Neural cell (in vitro differentiated cells): ENCODE data around the gene DUSP2.

ENCODE experiments used
- CTCF ChIP-seq: fragments of 450-650 bp; IDR thresholded peaks from 2 replicates; pipeline ENCODE4 v1.5.1; 2014; ENCODE audit warnings: antibody characterized with exemption, mild to moderate bottlenecking, moderate library complexity; ENCODE audit not compliant: poor library complexity, severe bottlenecking
- EP300 ChIP-seq: fragments of 450-650 bp; conservative IDR thresholded peaks from 2 replicates; pipeline ENCODE4 v1.6.1; 2014; ENCODE audit warnings: antibody characterized with exemption, mild to moderate bottlenecking, moderate library complexity; ENCODE audit not compliant: poor library complexity, severe bottlenecking
- POLR2AphosphoS5 ChIP-seq: IDR thresholded peaks from 2 replicates; pipeline ENCODE4 v1.6.1; 2012
- REST ChIP-seq: IDR thresholded peaks from 2 replicates; pipeline ENCODE4 v1.6.1; 2012; ENCODE audit warnings: borderline replicate concordance

- TF ChIP-seq CTCF (no peak), REST (no peak), EP300 (no peak), POLR2AphosphoS5 (no peak)
Measured at GRCh38 chr2:96147593-96148201, 2.5 kb upstream of the DUSP2 start.
